GM12864 (cell line): ENCODE data around the gene SRRM4.

Experiments
- DNase-seq: peaks from one replicate; pipeline ENCODE4 v3.0.0-alpha.2; 2011; ENCODE audit warnings: low read depth
- H3K4me3 ChIP-seq: 2 replicates; pipeline ENCODE4 v1.5.1; 2011; ENCODE audit warnings: mild to moderate bottlenecking, low read depth, low read length, control low read depth
- TF ChIP-seq, protein P1 (sequence below): IDR thresholded peaks from 2 replicates; pipeline ENCODE4 v1.5.1; 2011; ENCODE audit warnings: low read depth, mild to moderate bottlenecking, moderate library complexity, low read length, control low read depth, inconsistent platforms; ENCODE audit errors: missing control alignments

SRRM4 gene

DNA sequence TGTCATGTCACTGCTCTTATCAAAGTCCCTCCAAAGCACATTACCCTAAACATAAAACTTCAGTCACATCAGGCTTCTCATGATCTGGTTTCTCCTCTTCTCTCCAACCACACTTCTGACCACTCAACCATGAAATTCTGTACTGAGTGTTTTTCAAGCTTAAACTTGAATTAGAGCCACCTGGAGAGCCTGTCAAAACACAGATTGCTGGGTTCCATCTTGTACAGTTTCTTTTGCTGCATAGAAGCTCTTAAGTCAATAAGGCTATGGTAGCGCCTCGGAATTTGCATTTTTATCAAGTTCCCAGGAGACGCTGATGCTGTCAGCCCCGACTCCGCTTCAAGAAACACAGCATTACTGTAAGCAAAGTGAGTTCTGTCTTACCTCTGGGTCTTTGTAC, 16.4 kb upstream of the SRRM4 start:
- TF ChIP-seq, protein P1, sequence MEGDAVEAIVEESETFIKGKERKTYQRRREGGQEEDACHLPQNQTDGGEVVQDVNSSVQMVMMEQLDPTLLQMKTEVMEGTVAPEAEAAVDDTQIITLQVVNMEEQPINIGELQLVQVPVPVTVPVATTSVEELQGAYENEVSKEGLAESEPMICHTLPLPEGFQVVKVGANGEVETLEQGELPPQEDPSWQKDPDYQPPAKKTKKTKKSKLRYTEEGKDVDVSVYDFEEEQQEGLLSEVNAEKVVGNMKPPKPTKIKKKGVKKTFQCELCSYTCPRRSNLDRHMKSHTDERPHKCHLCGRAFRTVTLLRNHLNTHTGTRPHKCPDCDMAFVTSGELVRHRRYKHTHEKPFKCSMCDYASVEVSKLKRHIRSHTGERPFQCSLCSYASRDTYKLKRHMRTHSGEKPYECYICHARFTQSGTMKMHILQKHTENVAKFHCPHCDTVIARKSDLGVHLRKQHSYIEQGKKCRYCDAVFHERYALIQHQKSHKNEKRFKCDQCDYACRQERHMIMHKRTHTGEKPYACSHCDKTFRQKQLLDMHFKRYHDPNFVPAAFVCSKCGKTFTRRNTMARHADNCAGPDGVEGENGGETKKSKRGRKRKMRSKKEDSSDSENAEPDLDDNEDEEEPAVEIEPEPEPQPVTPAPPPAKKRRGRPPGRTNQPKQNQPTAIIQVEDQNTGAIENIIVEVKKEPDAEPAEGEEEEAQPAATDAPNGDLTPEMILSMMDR, result no peak
- no peak for DNase-seq
- no peak overlapping the region for H3K4me3 ChIP-seq

DNA sequence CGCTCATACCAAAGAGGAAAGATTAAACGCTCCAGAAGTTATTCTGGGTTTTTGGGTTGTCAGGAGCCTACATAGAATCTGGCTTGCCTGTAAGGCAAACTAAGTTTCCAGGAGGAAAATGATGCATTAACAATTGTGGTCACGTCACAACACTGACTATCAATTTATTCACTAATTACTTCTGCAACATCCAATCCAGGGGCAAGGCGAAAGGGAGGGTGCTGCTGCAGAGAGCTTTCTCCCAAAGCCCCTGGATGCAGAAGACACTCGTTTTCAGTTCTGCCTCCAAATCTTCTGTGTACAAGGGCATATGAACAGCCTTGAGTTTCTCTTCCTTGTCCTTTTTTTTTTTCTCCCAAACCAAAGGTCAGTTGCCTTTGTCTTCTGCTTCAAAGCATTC, 10.5 kb upstream of the SRRM4 start:
- DNase-seq, result no peak
- no peak overlapping the region for H3K4me3 ChIP-seq
- TF ChIP-seq, protein P1, result no peak

DNA sequence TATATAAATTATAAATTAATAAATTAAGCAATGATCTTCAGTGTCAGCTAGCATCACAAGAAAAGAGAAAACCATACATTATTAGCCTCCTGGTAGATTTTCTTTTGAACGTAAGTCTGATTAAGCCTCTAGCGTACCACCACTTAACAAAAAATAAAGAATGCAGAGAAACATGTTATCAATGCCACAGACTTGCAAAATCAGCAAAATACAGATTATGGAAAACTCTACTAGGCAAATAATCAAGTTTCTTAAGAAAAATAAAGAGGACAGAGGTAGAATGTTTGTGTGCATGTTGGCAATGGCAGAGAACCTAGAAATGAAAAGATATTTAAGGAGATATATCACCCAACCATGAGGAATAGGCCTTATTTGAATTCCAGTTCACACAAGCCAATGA, 8.4 kb upstream of the SRRM4 start:
- DNase-seq, result no peak
- TF ChIP-seq, protein P1, result no peak
- no peak overlapping the region for H3K4me3 ChIP-seq

DNA sequence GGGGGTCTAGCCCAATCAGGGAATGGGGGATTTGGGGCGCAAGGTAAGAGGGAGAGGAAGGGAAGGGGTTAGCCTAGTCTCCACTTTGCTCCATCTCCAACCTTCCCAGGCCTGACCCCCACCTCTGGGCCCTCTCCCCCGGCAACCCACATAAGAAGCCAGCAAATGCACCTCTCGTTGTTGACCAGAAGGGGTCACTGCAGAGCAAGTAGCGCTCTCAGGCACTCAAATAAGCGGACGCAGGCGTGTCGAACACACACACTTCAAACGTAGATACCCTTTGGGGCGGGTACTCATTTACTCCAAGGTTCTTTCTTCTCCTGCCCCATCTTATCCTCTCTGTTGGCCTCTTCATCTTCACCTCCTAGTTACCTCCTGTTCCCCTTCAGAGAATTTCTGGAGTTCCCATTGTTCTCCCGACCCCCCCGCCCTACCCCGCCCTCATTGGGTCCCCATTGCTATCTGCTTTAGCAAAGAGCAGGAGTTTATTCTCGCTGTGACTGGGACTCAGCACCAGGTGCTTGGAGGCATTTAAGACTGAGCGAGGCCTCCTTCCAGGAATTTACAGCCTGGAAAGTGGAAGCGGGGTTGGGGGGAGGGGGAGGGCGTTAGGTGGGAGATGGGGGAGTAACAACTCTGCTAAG, 1.5 kb upstream of the SRRM4 start:
- TF ChIP-seq, protein P1, result peak; percentile 86
- DNase-seq, result peak; percentile 15
- H3K4me3 ChIP-seq, result no peak overlapping the region

DNA sequence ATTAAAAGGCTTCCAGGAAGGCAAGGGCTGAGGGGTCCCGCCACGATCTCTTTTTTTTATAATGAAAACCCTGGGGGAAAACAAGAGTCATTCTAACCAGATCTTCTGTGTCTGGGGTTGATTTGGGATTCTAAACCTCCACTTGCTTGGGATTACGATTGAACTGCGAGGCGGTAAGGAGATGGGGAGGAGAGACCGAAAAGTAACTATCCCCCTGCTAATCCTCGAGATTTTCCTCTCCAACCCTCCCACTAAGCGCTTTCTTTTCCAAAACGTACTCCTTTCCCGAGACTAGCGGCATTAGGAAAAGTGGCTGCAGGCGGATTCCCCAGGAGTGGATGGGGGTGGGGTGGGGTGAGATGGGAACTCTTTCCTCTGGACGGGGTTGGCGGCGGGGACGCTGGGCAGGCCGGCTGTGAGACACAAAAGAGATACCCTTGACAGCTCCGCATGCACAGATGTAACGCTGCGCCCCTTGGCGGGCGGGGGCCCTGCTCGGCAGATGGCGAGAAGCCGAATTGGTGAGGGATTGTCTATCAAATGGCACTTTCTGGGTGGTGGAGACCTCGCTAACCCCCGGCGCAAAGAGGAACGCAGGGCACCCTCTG, 830 bp upstream of the SRRM4 start:
- H3K4me3 ChIP-seq, result no peak overlapping the region
- TF ChIP-seq, protein P1, result no peak
- DNase-seq, result no peak

DNA sequence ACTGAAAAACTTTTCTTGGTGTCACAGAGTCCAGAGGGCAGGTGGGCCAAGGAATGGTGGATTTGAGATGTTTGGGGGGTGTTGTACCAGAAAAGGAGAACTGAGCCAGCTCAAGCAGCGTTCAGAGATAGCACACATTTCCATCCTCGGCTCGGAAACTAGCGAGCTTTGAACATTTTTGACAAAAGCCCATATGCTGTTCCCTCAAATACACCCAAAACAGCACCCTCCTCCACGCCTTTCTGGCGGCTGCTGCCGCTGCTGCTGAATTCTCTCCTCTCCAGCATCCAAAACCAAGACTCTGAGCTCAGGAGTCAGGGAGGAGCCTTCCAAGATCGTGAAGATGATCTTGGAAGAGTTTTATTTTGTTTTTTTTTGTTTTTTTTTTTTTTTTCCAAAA, 961 bp downstream of the SRRM4 start:
- no peak overlapping the region for H3K4me3 ChIP-seq
- TF ChIP-seq, protein P1, result no peak
- no peak for DNase-seq

DNA sequence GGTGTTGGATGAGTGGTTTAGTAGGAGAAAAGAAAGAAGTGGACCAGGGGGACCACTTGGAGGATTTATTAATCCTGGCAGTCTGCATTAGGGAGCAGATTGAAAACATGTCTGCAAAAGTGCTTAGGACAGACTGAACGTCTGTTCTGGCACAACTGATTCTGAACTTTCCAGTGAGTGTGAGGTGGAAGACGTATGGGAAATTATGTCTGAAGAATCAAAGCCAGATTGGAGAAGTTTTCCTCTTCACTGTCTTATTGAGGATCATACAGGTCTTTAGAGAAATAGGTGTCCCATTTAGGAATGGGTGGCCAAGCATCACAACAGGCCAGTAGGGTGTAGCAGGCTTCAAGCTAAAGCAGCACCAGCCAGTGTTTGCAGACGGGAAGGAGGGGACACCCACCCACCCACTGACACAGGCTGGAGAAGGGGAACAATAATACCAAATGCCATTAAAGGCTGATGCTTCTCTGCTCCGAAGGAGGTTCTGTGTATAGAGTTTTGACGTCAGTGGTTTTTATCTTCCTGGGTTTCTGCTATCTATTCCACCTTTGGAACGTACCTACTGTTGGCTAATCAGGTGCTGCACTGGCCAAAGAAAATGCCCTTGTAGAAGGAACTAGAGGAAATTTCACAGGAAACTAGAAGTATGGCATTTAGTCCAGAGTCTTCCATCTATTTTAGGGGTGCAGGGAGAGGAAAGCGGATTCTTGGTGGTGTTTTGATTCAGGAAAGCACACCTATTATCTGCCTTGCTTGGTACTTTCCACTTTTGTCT, 1.8 kb downstream of the SRRM4 start:
- no peak overlapping the region for H3K4me3 ChIP-seq
- no peak for DNase-seq
- TF ChIP-seq, protein P1, result no peak
